ENCODE measurements around the gene MTFP1.
A peak's percentile ranks its signal among the peaks of the same experiment; 100 is the strongest.
"Not testable (repeated sequence)": the region's sequence is repeated elsewhere in the genome, so short reads cannot be mapped to it uniquely, and the experiment has no call there.

The MTFP1 gene

DNA sequence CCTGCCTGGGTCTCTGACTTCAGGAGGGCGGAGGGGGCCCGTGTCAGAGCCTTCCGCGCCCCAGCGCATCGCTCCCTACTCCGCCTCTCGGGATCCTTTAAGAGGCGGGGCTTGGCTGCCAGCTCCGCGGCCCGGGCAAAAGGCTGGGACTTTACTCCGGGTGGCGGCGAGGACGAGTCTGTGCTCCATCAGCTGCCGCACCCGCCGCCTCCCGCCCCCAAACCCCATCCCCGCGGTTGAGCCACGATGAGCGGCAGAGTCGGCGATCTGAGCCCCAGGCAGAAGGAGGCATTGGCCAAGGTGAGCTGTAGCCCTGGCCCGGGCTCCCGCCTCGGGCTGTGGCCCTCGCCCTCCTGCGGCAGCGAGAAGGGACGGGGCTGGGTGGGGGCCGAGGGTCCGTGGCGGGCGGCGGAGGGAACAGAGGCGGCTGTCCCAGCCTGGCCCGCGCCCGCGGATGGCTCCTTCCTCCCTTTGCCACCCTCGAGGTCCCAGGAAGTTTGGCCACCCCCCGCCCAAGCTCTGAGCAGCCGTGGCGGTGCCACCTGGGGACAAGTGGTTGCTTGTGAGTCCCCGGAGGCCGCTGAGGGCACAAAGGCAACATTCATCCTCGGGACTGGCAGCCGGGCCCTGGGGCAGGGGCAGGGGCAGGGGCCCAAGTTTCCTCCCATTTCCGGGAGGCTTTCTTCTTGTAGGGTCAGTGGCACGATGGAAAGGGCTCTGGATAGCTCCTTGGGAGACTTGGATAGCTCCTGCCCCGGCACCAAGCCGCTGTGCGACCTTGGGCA is 28.5 kb upstream of the MTFP1 start, which contains the start of gene SEC14L2:
Gene SEC14L2 (plus strand): TSS at position 148 of the 785 bp plus-strand sequence. CDS start 99 bp downstream, at position 247.
- TF ChIP-seq, protein P1, sequence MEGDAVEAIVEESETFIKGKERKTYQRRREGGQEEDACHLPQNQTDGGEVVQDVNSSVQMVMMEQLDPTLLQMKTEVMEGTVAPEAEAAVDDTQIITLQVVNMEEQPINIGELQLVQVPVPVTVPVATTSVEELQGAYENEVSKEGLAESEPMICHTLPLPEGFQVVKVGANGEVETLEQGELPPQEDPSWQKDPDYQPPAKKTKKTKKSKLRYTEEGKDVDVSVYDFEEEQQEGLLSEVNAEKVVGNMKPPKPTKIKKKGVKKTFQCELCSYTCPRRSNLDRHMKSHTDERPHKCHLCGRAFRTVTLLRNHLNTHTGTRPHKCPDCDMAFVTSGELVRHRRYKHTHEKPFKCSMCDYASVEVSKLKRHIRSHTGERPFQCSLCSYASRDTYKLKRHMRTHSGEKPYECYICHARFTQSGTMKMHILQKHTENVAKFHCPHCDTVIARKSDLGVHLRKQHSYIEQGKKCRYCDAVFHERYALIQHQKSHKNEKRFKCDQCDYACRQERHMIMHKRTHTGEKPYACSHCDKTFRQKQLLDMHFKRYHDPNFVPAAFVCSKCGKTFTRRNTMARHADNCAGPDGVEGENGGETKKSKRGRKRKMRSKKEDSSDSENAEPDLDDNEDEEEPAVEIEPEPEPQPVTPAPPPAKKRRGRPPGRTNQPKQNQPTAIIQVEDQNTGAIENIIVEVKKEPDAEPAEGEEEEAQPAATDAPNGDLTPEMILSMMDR (IDR thresholded peaks at IDR 0.05; ENCODE audit: control extremely low read depth, extremely low read depth, low read depth, missing control alignments), result no peak
- ChIA-PET POLR2A (interaction anchor here (0.5 kb wide), 1 partner anchor 1291 kb away, joined by 5 read pairs; no protein-coding TSS in a partner anchor), CTCF (interaction anchor here (0.8 to 5.0 kb wide), 13 partner anchors 8 to 134 kb away, joined by 3 to 42 read pairs (median 4); partner anchors contain the start of genes CASTOR1 and RNF215)
- DNase-seq (ENCODE audit: extremely low spot score), result peak; percentile 50

DNA sequence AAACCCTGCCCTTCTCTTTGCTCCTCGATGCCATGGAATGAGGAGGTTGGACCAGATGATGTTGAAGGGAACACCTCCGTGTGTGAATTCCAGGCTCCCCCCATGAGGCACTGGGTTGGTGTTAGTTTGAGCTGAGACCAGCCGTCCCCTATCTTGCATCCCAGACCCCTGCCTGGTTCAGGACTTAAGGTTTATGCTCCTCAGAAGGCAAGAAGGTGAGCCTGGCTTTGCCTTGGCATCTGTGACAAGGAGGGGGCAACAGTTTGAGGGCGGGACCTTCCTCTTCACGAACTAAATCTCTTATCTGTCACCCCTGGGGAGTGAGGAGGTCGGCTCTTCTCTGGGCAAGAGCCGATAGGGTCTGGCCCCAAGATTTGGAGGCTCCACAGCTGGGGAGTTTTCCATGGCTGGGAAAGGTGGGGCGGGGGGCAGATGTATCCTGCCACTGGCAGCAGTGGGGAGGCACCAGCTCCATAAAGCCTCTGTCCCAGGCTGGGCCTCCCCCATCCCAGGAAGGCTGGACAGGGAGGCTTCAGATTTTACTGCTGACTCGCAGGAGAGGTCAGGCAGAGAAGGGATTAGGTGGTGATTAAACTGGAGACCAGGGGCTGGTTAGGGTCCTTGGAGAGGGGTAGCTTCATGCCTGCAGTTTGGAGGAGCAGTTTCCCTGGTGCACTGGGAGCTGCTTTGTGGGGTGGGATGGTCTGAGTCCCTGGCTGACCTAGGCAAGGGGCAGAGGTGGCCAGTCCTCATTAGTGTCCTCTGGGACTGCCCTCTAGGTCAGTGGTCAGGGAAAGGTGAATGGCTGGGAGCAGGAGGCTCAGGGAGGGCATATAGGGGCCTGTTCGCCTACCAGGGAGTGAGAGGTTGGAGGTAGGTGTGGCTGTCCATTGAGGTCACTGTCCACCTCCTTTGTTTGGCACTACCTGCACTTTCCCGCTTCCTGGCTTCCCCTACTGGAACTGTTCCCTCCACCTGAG is 27.6 kb upstream of the MTFP1 start:
- TF ChIP-seq, protein P1 (IDR thresholded peaks at IDR 0.05; ENCODE audit: control extremely low read depth, extremely low read depth, low read depth, missing control alignments), result no peak
- DNase-seq (ENCODE audit: extremely low spot score), result no peak
- ChIA-PET POLR2A (no interaction called here), CTCF (interaction anchor here (0.8 to 5.0 kb wide), 10 partner anchors 7 to 134 kb away, joined by 3 to 42 read pairs (median 4); partner anchors contain the start of genes CASTOR1 and RNF215)

DNA sequence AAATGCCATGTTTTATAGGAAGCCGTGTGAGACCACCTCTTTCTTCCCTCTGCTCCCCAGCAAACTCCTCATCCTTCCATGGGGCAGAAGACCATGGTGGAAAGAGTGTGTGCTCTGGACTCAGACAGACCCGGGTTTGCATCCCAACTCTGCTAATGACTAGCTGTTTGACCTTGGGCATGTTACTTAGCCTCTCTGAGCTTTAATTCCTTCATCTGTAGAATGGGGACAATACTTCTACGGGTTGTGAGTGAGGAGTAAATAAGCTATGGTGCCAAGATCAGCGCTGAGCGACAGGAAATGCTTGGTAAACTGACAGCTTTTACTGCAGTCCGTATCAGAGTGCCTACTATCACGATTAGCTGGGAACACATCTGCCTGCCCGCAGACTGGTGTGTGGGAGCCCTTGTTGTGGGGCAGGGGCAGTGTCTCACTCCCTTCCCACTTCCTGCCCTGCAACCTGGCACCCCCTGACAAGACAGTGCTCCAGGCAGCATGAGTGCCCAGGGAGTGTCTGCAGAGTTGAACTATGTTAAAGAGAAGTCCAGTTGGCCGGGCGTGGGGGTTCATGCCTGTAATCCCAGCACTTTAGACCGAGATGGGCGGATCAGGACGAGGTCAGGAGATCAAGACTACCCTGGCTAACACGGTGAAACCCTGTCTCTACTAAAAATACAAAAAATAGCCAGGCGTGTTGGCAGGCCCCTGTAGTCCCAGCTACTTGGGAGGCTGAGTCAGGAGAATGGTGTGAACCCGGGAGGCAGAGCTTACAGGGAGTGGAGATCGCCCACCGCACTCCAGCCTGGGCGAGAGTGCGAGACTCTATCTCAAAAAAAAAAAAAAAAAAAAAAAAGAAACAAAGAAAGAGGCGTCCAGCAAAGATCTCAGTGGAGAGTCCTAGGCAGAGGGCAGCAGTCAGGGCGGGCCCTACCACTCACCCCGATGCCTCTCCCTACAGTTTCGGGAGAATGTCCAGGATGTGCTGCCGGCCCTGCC is 26.6 kb upstream of the MTFP1 start:
- DNase-seq (ENCODE audit: extremely low spot score), result no peak
- ChIA-PET CTCF (interaction anchor here (1.0 to 1.1 kb wide), 3 partner anchors 8 to 111 kb away, joined by 3 to 4 read pairs (median 3); no protein-coding TSS in a partner anchor), POLR2A (interaction anchor here (0.5 to 0.7 kb wide), 3 partner anchors 35 to 1715 kb away, joined by 3 to 7 read pairs (median 3); no protein-coding TSS in a partner anchor)
- TF ChIP-seq, protein P1 (IDR thresholded peaks at IDR 0.05; ENCODE audit: control extremely low read depth, extremely low read depth, low read depth, missing control alignments), result no peak

DNA sequence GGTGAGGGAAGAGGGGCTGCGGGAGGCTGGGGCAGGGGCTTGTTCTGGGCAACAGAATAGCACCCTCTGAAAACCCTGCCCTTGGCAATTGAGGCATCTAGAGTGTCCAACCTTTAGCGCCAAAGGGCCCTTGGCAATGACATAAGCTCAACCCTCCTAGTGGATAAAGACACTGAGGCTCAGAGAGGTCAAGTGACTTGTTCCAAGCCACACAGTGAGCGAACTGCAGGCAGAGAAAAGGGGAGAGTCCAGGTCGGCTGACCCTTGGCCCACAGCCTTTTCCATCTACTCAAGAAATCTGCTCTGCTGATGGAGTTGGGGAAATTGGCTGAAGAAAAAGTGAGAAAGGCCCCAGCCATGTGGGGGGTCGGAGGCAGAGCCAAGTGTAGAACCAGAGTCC is 25.9 kb upstream of the MTFP1 start:
- TF ChIP-seq, protein P1 (IDR thresholded peaks at IDR 0.05; ENCODE audit: control extremely low read depth, extremely low read depth, low read depth, missing control alignments), result no peak
- ChIA-PET CTCF (interaction anchor here (1.0 to 1.1 kb wide), 2 partner anchors 9 to 27 kb away, joined by 3 read pairs; no protein-coding TSS in a partner anchor), POLR2A (no interaction called here)

DNA sequence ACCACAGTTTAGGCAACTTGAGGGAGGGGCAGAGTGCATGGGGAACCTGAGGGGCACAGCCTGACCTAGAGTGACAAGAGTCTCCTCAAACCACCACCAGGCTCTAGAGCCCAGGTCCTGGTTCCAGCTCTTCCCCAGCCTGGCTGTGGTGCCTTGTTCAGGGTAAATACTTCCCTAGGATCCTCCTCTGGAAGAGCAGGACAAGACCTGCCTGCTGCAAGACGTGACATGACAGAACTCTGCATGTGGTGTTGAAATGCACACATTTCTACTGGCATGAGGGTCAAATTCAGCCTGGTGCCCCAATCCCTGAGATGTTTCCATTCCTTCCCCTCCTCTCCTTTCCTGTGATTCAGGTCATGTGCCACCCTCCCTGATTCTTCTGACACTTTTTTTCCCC is 25.4 kb upstream of the MTFP1 start:
- ChIA-PET POLR2A (no interaction called here), CTCF (interaction anchor here (1.0 kb wide), 1 partner anchor 9 kb away, joined by 3 read pairs; no protein-coding TSS in a partner anchor)
- TF ChIP-seq, protein P1 (IDR thresholded peaks at IDR 0.05; ENCODE audit: control extremely low read depth, extremely low read depth, low read depth, missing control alignments), result no peak
- DNase-seq (ENCODE audit: extremely low spot score), result no peak

More for the DNA sequence above, 25.9 kb upstream of the MTFP1 start:
- no peak for DNase-seq (ENCODE audit: extremely low spot score)

DNA sequence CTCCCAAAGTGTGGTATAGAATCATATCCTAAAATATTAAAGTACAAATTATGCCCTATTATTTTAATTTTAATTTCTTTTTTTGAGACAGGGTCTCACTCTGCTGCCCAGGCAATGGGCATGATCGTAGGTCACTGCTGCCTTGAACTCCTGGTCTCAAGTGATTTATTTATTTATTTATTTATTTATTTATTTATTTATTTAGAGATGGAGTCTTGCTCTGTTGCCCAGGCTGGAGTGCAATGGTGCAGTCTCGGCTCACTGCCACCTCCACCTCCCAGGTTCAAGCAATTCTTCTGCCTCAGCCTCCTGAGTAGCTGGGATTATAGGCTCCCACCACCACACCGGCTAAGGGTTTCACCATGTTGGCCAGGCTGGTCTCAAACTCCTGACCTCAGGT is 24.5 kb upstream of the MTFP1 start:
- DNase-seq (ENCODE audit: extremely low spot score); POLR2A ChIA-PET: not testable (repeated sequence)
- CTCF ChIA-PET, result interaction anchor here (2.1 to 2.9 kb wide), 2 partner anchors 10 to 25 kb away, joined by 6 to 20 read pairs; partner anchors contain the start of gene MTFP1

Measured in GM10248 (cell line).